Stimulated activated CD4-positive, alpha-beta T cell treated with anti-CD3 and anti-CD28 coated beads, TNF-alpha, amount 100 ng/mL, for 1 hour (primary cell): ENCODE data around the gene L1CAM.
A peak's percentile ranks its signal among the peaks of the same experiment; 100 is the strongest.

ENCODE experiments used
- DNase-seq, 3 donors: peaks; one replicate each; pipeline ENCODE4 v3.0.0-alpha.2; 2020; ENCODE audit warnings: low read depth in 3 of 3, low spot score in 1 of 3

The L1CAM gene

DNA sequence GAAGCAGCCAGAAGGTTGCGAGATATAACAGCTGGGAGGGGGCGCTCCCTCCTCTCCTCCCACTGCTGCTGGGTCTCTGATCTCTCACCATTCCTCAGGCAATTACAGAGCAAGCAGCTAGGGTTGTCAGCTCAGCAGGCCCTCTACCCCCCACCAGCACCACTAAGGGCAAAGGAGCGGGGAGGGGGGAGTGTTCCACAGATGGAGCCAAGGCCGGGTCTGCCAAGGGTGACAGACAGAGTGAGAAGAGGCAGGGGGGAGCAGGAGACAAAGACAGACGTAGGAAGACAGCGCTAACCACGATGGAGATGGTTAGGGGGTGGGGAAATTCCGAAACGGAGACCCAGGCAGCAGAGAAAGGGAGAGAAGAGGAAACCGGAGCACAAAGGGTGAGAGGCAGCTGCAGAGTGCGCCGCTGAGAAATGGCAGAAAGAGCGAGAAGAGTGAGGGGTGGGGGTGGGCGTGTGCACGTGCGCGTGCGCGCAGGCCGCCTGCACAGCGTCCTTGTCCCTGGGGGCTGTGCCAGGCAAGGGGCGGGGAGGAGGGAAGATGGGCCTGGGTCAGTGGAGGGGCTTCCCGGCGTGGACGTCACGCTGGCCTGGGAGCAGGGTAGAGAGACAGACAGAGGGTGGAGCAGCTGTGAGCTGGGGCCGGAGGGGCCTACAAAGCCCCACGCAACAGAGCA, 6.9 kb downstream of the L1CAM start:
- DNase-seq, result no peak

DNA sequence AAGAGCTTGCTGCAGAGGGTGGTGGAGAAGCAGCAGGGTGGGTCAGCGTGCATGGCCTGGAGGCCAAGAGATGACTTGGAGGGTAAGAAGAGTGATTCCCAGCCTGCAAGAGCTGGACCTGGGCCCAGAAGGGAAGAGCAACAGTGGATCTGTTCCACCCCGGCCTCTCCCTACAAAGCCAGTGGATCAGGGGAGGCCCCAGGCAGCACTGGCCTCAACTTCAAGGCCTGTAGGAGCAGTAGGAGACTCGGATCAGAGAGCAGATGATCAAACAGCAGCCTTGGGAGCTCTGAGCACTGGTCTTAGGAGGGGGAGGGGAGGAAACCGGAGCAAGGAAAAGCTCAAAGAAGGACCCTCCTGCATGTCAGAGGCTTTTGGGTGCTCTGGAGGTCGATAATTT, 7.6 kb downstream of the L1CAM start:
- DNase-seq, result no peak

- no peak for DNase-seq
These were observed 8.3 kb downstream of the L1CAM start for GRCh38 chrX:153877571-153878261.

DNA sequence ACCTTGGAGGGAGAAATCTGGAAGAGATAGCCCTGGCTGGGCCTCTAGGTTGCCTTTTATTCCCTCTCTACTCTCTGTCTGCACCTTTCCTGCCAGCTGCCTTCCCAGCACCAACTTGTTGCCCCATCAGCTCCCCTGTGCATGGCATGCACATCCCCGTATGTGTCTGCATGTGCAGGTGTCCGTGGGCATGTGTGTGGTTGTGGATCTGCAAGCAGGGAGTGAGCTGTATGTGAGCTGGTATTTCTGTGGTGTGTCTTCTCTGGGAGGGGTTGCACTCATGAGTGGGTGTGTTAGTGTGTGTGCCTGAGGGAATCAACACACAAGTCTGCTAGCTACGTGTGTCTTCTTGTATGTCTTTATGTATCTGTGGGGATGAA, 9.9 kb downstream of the L1CAM start:
- DNase-seq, result no peak

- DNase-seq, result peak; percentile 1 to 61 (median 47)
These were observed 10.4 kb downstream of the L1CAM start for GRCh38 chrX:153875391-153876111.

DNA sequence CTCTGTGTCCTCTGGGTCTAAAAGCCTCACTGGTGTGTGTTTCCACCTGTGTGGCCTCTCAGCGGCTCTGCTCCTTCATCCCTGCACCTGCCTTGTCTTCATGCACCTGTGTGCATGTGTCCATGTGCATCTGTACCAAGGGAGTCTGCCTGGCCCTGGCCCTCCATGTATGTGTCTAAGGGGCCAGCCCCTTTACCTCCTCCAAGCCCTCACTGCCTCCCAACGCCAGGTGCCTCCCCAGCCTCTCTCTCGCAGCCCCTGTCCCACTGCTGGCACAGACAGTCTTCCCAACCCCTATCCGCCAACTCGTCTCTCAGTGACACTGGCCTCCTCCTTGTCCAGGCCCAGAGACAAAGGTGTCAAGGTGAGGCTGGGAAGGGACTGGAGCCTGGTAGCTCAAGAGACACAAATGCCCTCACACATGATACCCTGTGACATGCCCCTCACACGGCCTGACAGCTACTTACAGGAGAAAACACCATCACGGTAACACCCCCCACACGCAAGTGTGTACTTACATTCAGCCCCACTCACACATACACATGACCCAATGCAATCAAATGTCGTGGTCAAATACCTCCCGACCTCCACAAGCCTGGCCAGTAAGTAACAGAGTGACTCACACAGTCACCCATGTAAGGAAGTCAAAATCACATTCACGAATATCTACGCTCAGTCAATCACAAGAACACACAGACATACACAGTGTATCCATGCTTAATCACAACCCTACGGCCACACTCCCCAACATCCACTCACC, 11.4 kb downstream of the L1CAM start:
- no peak for DNase-seq

DNA sequence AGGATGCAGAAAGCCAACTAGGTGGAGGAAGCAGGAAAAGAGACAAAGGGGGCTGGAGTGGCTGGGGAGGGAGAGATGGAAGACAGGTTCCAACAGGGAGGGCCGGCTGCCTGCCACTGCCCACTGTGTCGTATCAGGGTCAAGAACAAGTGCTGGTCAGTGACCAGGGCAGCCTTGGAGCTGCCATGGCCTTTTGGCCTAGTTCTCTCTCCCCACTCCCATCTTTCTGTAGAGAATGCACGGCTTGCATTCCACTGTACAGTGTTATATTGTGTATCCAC, 11.9 kb downstream of the L1CAM start:
- DNase-seq, result no peak

- no peak for DNase-seq
These were observed 12.5 kb downstream of the L1CAM start for GRCh38 chrX:153873282-153874084.

- DNase-seq, result no peak
These were observed 13.8 kb downstream of the L1CAM start for GRCh38 chrX:153871946-153872878.

DNA sequence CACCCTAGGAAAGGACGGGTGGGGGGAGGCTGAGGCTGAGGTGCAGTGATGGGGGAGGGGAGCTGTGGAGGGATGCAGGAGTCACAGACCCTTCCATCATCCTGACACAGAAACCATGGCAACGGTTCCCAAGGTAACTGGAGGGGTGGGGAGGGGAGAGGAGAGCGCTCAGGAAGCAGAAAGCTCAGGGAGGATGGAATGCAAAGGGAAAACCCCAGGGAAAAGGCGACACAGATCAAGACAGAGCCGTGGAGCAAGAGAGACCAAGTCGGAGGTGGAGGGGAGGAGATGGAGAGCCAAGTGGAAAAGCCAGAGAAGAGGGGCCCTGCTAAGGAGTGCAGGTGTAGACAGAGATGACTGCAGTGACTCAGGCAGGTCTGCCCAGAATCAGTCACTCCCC, 14.5 kb downstream of the L1CAM start:
- no peak for DNase-seq

DNA sequence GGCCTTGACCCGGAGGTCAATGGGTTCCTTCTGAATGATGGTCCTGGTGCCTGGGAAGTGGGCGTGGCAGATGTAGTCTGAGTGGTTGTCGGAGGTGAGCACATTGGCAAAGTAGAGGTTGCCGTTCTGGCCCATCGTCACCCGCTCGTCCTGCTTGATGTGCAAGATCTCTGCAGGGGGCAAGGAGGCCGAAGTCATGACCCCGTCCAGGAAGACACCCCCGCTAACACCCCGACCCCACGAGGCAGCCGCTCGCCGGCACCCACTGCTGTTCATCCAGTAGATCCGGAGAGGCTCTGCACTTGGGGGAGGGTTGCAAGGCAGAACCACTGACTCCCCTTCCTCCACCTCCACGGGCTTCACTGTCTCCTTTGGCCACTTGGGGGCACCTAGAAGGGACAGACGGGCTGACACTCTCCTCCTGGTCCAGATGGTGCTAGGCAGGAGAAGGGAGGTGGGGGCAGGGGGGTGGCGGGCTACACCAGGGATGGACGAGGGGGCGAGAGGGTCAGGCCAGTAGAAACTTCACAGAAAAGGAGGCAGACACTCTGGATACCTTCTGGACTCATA, 15.1 kb downstream of the L1CAM start:
- DNase-seq, result no peak

DNA sequence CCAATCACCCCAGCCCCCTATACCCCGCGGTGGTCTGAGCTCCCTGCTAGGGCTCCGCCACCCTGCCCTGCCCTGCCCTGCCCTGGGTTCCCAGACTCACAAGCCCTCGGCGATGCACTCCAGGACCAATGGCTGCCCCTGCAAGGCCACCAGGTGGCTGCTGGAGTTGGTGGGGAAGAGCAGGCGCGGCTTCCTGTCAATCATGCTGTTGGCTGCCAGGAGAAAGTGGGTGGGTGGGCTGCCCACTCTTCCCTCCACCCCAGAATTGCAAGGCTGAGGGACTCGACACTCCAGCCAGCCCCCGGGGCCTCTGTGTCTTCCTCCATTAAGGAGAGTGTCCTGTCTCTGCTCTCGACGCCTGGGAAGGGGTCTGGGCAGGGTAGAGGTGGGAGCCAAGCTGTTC, 15.7 kb downstream of the L1CAM start:
- no peak for DNase-seq

GRCh38 chrX:153869473-153870287, 16.3 kb downstream of the L1CAM start:
- no peak for DNase-seq

- DNase-seq, result no peak
These were observed 17.1 kb downstream of the L1CAM start for GRCh38 chrX:153868576-153869472.

DNA sequence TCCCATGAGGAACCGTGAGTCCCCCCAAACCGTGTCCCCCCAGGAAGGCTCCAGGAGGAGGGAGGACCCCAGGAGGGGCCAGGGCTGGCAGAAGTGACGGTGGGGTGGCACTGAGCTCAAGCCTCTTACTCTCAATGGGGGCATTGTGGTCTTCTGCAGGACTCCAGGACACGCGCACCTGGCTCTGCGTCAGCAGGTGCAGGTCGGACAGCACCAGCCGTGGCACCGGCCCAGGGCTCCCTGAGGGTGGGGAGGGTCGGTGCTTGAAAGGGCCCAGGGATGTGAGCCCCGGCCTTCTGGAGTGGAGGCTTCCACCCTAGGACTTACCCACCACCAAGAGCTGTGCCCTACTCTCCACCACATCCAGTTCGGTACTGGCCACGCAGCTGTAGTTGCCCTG, 18.3 kb downstream of the L1CAM start:
- DNase-seq, result no peak

- no peak for DNase-seq
These were observed 18.8 kb downstream of the L1CAM start for GRCh38 chrX:153867139-153867538.

DNA sequence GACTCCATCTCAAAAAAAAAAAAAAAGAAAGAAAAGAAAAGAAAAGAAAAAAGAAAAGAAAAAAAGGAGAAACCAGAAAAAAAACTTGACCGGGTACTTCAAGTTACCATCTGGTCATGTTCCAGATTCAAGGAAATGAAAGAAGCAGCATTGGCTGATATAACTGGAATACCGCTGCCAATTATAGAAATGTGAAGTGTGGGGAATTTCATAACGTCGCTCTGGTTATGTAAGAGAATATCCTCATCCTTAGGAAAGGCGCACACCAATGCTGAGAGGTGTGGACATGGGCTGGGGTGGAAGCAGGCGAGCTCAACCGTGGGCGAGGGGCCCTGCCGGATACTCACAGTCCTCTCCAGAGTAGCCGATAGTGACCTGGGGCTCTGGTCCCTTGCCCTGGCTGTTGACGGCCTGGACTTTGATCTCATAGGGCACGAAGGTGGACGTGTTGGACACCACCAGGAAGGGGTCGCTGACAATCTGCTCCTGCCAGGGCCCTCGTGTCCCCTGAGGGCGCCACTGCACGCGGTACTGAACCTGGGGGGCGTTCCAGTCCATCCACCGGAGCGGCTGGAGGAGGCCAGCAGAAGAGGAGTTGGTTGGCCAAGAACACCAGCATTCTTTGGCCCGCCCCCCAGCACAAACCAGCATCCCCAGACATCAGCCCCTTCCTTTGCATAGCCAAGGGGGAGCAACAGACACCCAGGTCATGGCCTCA, 19.5 kb downstream of the L1CAM start:
- DNase-seq, result no peak
